Measurements from ENCODE around the gene CDH23. TPM values are rescaled to one million over a fixed set of nuclear protein-coding genes. Genes with fewer than 3 reads are reported as not detected.
A peak's percentile ranks its signal among the peaks of the same experiment; 100 is the strongest.

CDH23 gene
- total and polyA plus RNA-seq, 9 of the 15 experiments (the other 6 are each of a cell fraction or from before 2014, with no cell fraction given): 0.18 to 1.2 (median 0.47) TPM

DNA sequence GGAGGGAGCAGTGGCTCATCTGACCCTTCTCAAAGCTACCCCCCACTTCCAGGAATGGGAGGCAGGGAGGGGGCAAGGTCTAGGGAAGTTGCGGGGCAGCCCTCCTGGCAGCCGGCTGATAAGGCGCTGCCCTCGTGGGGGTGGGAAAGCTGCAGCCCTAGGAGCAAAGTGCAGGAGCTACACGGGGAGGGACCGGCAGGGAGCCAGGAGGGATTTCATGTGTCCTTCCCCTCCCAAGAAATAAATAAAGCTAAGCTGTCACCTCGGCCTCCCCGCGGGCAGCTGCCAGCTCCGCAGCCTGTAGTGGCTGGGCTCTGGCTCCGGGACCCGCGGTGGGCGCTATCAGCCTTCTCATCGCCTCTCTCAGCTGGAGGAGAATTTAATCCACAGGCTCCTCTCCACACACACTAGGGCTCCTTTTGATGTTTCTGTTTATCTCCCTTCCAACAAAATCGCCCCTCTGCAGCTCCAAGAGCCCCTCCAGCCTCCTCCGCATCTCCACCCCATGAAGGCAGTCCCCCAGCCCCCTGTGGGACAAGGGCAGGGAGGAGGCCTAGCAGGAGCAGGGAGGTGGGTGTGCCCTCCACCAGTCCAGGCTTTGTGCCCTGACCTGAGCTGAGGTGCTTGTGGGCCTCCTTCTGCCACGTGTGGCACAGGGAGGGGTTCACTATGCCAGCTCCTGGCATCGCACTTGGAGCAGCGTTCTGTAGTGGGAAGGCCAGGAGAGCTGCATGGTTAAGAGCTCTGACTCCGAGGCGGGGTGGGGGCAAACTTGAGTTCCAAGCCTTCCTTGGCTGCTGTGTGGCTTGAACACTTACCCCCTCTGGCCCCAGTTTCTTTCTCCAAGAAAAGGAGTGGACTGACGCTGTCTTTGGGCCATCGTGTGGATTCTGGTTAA lies 242.4 kb downstream of the CDH23 start (continued):
- TF ChIP-seq TBP (optimal IDR thresholded peaks at IDR 0.05; ENCODE audit: low read depth, low read length) (peak; percentile 6), NFIC (IDR thresholded peaks at IDR 0.05) (peak; percentile 95), ZNF584 (CRISPR knock-in tag; IDR thresholded peaks at IDR 0.05; ENCODE audit: low read depth) (peak; percentile 92), SAP30 (IDR thresholded peaks at IDR 0.05; ENCODE audit: borderline replicate concordance, insufficient read depth, low read depth, low read length, poor library complexity, severe bottlenecking) (peak; percentile 7), PHB2 (IDR thresholded peaks at IDR 0.05; ENCODE audit: low read depth) (peak; percentile 69), ZNF445 (CRISPR knock-in tag; IDR thresholded peaks at IDR 0.05; ENCODE audit: low read depth) (no peak), LEF1 (IDR thresholded peaks at IDR 0.05) (peak; percentile 94), HLTF (IDR thresholded peaks at IDR 0.05) (peak; percentile 56; the same call in 1 of the 2 replicates), U2AF2 (optimal IDR thresholded peaks at IDR 0.05; ENCODE audit: low read depth, low read length) (no peak), TCFL5 (CRISPR knock-in tag; conservative IDR thresholded peaks at IDR 0.05) (no peak), CCNT2 (IDR thresholded peaks at IDR 0.05; ENCODE audit: borderline replicate concordance, extremely low read depth, insufficient read length, low read depth, low read length) (peak; percentile 98), KLF13 (tag; IDR thresholded peaks at IDR 0.05; ENCODE audit: borderline replicate concordance, low read depth) (0 out of 2 replicates have a peak, but pooled peaks have one; percentile 30), SMAD2 (IDR thresholded peaks at IDR 0.05; ENCODE audit: low read depth, low read length) (no peak)
- TF ChIP-seq, protein P1, sequence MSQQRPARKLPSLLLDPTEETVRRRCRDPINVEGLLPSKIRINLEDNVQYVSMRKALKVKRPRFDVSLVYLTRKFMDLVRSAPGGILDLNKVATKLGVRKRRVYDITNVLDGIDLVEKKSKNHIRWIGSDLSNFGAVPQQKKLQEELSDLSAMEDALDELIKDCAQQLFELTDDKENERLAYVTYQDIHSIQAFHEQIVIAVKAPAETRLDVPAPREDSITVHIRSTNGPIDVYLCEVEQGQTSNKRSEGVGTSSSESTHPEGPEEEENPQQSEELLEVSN (IDR thresholded peaks at IDR 0.05; ENCODE audit: borderline replicate concordance in 1 of 2, extremely low read depth in 1 of 2, insufficient read depth in 1 of 2, insufficient read length in 1 of 2, low read depth in 1 of 2, low read length in 1 of 2, poor library complexity in 1 of 2, severe bottlenecking in 1 of 2): peak in 1 of 2 experiments; percentile 53
- TF ChIP-seq, protein P2, sequence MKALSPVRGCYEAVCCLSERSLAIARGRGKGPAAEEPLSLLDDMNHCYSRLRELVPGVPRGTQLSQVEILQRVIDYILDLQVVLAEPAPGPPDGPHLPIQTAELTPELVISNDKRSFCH (CRISPR knock-in tag; IDR thresholded peaks at IDR 0.05): no peak
- TF ChIP-seq, protein P2 (tag; IDR thresholded peaks at IDR 0.05): 0 out of 2 replicates have a peak, but pooled peaks have one; percentile 16
- TF ChIP-seq, protein P3, sequence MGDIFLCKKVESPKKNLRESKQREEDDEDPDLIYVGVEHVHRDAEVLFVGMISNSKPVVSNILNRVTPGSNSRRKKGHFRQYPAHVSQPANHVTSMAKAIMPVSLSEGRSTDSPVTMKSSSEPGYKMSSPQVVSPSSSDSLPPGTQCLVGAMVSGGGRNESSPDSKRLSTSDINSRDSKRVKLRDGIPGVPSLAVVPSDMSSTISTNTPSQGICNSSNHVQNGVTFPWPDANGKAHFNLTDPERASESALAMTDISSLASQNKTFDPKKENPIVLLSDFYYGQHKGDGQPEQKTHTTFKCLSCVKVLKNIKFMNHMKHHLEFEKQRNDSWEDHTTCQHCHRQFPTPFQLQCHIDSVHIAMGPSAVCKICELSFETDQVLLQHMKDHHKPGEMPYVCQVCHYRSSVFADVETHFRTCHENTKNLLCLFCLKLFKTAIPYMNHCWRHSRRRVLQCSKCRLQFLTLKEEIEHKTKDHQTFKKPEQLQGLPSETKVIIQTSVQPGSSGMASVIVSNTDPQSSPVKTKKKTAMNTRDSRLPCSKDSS (IDR thresholded peaks at IDR 0.05; ENCODE audit: low read depth, partially characterized antibody): no peak
- TF ChIP-seq, protein P4, sequence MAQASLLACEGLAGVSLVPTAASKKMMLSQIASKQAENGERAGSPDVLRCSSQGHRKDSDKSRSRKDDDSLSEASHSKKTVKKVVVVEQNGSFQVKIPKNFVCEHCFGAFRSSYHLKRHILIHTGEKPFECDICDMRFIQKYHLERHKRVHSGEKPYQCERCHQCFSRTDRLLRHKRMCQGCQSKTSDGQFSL (CRISPR knock-in tag; IDR thresholded peaks at IDR 0.05): peak; percentile 93
- TF ChIP-seq, protein P4 (tag; IDR thresholded peaks at IDR 0.05): peak in 1 of 2 experiments; percentile 75; a peak in 1 of 4 replicates
- TF ChIP-seq, protein P5, sequence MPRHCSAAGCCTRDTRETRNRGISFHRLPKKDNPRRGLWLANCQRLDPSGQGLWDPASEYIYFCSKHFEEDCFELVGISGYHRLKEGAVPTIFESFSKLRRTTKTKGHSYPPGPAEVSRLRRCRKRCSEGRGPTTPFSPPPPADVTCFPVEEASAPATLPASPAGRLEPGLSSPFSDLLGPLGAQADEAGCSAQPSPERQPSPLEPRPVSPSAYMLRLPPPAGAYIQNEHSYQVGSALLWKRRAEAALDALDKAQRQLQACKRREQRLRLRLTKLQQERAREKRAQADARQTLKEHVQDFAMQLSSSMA (CRISPR knock-in tag; IDR thresholded peaks at IDR 0.05): no peak
